ENCODE measurements around the gene ZNF544.

DNA sequence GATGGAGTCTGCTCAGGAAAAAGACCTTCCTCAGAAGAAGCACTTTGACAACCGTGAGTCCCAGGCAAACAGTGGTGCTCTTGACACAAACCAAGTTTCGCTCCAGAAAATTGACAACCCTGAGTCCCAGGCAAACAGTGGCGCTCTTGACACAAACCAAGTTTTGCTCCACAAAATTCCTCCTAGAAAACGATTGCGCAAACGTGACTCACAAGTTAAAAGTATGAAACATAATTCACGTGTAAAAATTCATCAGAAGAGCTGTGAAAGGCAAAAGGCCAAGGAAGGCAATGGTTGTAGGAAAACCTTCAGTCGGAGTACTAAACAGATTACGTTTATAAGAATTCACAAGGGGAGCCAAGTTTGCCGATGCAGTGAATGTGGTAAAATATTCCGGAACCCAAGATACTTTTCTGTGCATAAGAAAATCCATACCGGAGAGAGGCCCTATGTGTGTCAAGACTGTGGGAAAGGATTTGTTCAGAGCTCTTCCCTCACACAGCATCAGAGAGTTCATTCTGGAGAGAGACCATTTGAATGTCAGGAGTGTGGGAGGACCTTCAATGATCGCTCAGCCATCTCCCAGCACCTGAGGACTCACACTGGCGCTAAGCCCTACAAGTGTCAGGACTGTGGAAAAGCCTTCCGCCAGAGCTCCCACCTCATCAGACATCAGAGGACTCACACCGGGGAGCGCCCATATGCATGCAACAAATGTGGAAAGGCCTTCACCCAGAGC is 16.2 kb upstream of the ZNF544 start:
- TF ChIP-seq, protein P1, sequence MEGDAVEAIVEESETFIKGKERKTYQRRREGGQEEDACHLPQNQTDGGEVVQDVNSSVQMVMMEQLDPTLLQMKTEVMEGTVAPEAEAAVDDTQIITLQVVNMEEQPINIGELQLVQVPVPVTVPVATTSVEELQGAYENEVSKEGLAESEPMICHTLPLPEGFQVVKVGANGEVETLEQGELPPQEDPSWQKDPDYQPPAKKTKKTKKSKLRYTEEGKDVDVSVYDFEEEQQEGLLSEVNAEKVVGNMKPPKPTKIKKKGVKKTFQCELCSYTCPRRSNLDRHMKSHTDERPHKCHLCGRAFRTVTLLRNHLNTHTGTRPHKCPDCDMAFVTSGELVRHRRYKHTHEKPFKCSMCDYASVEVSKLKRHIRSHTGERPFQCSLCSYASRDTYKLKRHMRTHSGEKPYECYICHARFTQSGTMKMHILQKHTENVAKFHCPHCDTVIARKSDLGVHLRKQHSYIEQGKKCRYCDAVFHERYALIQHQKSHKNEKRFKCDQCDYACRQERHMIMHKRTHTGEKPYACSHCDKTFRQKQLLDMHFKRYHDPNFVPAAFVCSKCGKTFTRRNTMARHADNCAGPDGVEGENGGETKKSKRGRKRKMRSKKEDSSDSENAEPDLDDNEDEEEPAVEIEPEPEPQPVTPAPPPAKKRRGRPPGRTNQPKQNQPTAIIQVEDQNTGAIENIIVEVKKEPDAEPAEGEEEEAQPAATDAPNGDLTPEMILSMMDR (IDR thresholded peaks at IDR 0.05; ENCODE audit: low read length), result no peak
- TF ChIP-seq EZH2 (optimal IDR thresholded peaks at IDR 0.05; ENCODE audit: low read depth, low read length) (no peak), EZH2phosphoT487 (IDR thresholded peaks at IDR 0.05; ENCODE audit: low read length) (no peak)
